ENCODE results near the gene UQCR10.

DNA sequence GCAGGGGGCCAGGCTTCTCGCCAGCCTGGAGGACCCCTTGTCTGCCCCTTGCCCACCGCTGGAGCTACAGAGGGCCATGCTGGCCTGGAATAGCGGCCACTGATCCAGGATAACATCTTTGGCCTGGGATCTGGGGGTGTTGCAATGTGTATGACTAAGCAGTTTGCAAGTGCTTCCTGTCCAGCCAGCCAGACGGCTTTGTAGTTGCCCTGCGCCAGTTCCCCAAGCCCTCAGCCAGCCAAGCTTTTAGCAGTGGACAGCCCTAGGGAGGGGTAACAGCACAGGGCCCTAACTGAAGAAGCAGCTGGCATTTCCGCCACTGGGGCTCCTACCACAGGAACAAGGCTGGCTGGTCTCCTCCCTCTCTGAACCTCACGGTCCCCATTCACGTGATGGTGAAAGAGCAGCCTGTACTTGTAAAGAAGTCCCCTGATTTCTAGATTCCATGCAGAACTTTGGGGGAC lies 32.1 kb downstream of the UQCR10 start:
- TF ChIP-seq POLR2A (IDR thresholded peaks at IDR 0.05; ENCODE audit: low read depth, low read length) (no peak), POLR2AphosphoS5 (IDR thresholded peaks at IDR 0.05; ENCODE audit: low read depth, low read length) (no peak), TAF1 (IDR thresholded peaks at IDR 0.05; ENCODE audit: borderline replicate concordance, low read depth, low read length) (no peak)
